ENCODE results near the gene PTDSS2. TPM values are rescaled to one million over a fixed set of nuclear protein-coding genes. Genes with fewer than 3 reads are reported as not detected.

PTDSS2 gene
- polyA plus RNA-seq, 1 experiment: 25.8 TPM

GRCh38 chr11:531919-532526 lies 81.9 kb downstream of the PTDSS2 start:
- TF ChIP-seq CTCF (IDR thresholded peaks at IDR 0.05; ENCODE audit: insufficient read depth, low read depth, low read length): no peak
- ChIA-PET CTCF (interaction anchor here (0.7 kb wide), 1 partner anchor 13 kb away, joined by 3 read pairs; no protein-coding TSS in a partner anchor), POLR2A (no interaction called here)
- Histone ChIP-seq H3K36me3 (ENCODE audit: control insufficient read depth, insufficient read depth, low read length) (peaks cover 22% of the 10 kb centered on the region), H3K4me3 (ENCODE audit: low read depth, low read length) (no peak overlapping the region), H3K27me3 (ENCODE audit: control insufficient read depth, insufficient read depth, low read length) (no peaks in the 10 kb centered on the region)
- no peak for DNase-seq (ENCODE audit: low read depth)

GRCh38 chr11:532527-532985 lies 82.5 kb downstream of the PTDSS2 start:
- no peaks in the 10 kb centered on the region for H3K27me3 ChIP-seq (ENCODE audit: control insufficient read depth, insufficient read depth, low read length)
- TF ChIP-seq CTCF (IDR thresholded peaks at IDR 0.05; ENCODE audit: insufficient read depth, low read depth, low read length): no peak
- ChIA-PET CTCF (interaction anchor here (0.7 to 2.7 kb wide), 2 partner anchors 14 kb away, joined by 3 to 13 read pairs; no protein-coding TSS in a partner anchor), POLR2A (no interaction called here)
- no peak for DNase-seq (ENCODE audit: low read depth)
- no peak overlapping the region for H3K4me3 ChIP-seq (ENCODE audit: low read depth, low read length)
- H3K36me3 ChIP-seq (ENCODE audit: control insufficient read depth, insufficient read depth, low read length): peaks cover 22% of the 10 kb centered on the region

- CTCF ChIA-PET: interaction anchor here (2.7 kb wide), 1 partner anchor 14 kb away, joined by 13 read pairs; no protein-coding TSS in a partner anchor
- H3K4me3 ChIP-seq (ENCODE audit: low read depth, low read length): no peak overlapping the region
- POLR2A ChIA-PET: no interaction called here
- no peaks in the 10 kb centered on the region for H3K27me3 ChIP-seq (ENCODE audit: control insufficient read depth, insufficient read depth, low read length)
- H3K36me3 ChIP-seq (ENCODE audit: control insufficient read depth, insufficient read depth, low read length): peaks cover 22% of the 10 kb centered on the region
- no peak for DNase-seq (ENCODE audit: low read depth)
- TF ChIP-seq CTCF (IDR thresholded peaks at IDR 0.05; ENCODE audit: insufficient read depth, low read depth, low read length): no peak
Measured at GRCh38 chr11:532986-533585, 83.0 kb downstream of the PTDSS2 start.

GRCh38 chr11:533586-534395 lies 83.7 kb downstream of the PTDSS2 start:
- DNase-seq (ENCODE audit: low read depth): no peak
- H3K4me3 ChIP-seq (ENCODE audit: low read depth, low read length): peak overlapping the region; percentile 65
- H3K27me3 ChIP-seq (ENCODE audit: control insufficient read depth, insufficient read depth, low read length): no peaks in the 10 kb centered on the region
- peaks cover 22% of the 10 kb centered on the region for H3K36me3 ChIP-seq (ENCODE audit: control insufficient read depth, insufficient read depth, low read length)
- ChIA-PET CTCF (interaction anchor here (0.8 to 2.7 kb wide), 3 partner anchors 9 to 15 kb away, joined by 3 to 13 read pairs (median 4); no protein-coding TSS in a partner anchor), POLR2A (no interaction called here)
- TF ChIP-seq CTCF (IDR thresholded peaks at IDR 0.05; ENCODE audit: insufficient read depth, low read depth, low read length): no peak
